ENCODE measurements around the gene CSNK1E. TPM values are rescaled to one million over a fixed set of nuclear protein-coding genes. Genes with fewer than 3 reads are reported as not detected.
A peak's percentile ranks its signal among the peaks of the same experiment; 100 is the strongest.
"Not testable (repeated sequence)": the region's sequence is repeated elsewhere in the genome, so short reads cannot be mapped to it uniquely, and the experiment has no call there.

Gene CSNK1E
- total RNA-seq, 1 donor from 2014 or later, result 106 TPM

- H3K4me1 Mint-ChIP-seq, result peaks cover 22% of the 10 kb centered on the region
- H3K27me3 ChIP-seq, result no peaks in the 10 kb centered on the region
- H3K79me2 ChIP-seq (ENCODE audit: low read depth), result no peaks in the 10 kb centered on the region
- no peak for TF ChIP-seq EZH2phosphoT487 (IDR thresholded peaks at IDR 0.05)
- TF ChIP-seq EZH2 (IDR thresholded peaks at IDR 0.05), result no peak
- no peak for TF ChIP-seq CTCF (IDR thresholded peaks at IDR 0.05)
- no peak overlapping the region for H3K27ac ChIP-seq
- no peak overlapping the region for H3K4me3 Mint-ChIP-seq
- H3K27me3 Mint-ChIP-seq (ENCODE audit: insufficient read depth, low read depth), result peaks cover 6% of the 10 kb centered on the region
- no peak overlapping the region for H3K4me2 ChIP-seq
- no peak overlapping the region for H3K4me3 ChIP-seq
- no peak for DNase-seq (ENCODE audit: low spot score)
- H3K36me3 ChIP-seq, result no peaks in the 10 kb centered on the region
- H3K9ac ChIP-seq, result no peak overlapping the region
- H3F3A ChIP-seq (ENCODE audit: low read depth), result peaks cover 13% of the 10 kb centered on the region
- H3K27ac Mint-ChIP-seq, result no peak overlapping the region
- no peaks in the 10 kb centered on the region for H3K9me3 Mint-ChIP-seq
- peaks cover 2% of the 10 kb centered on the region for H3K36me3 Mint-ChIP-seq
- H3K4me1 ChIP-seq, result peaks cover 5% of the 10 kb centered on the region
- H4K20me1 ChIP-seq (ENCODE audit: low read depth), result peaks cover 9% of the 10 kb centered on the region
- H3K9me3 ChIP-seq (ENCODE audit: low read depth), result no peaks in the 10 kb centered on the region
- no peak overlapping the region for H2AFZ ChIP-seq (replicated peaks)
Measured at GRCh38 chr22:38345782-38346181, 28.5 kb upstream of the CSNK1E start.

- H3K9me3 Mint-ChIP-seq; H3K4me1 Mint-ChIP-seq; H3K27ac Mint-ChIP-seq; H3K9ac ChIP-seq; H3K36me3 ChIP-seq; H3K4me3 ChIP-seq; H3K4me2 ChIP-seq; H3K4me3 Mint-ChIP-seq; H3K27me3 Mint-ChIP-seq (ENCODE audit: insufficient read depth, low read depth); H2AFZ ChIP-seq (replicated peaks); H3K9me3 ChIP-seq (ENCODE audit: low read depth); H3K4me1 ChIP-seq; H3K36me3 Mint-ChIP-seq; DNase-seq (ENCODE audit: low spot score); H3K79me2 ChIP-seq (ENCODE audit: low read depth); H4K20me1 ChIP-seq (ENCODE audit: low read depth); H3K27ac ChIP-seq: not testable (repeated sequence)
- Histone ChIP-seq H3F3A (ENCODE audit: low read depth) (peaks cover 19% of the 10 kb centered on the region), H3K27me3 (peaks cover 29% of the 10 kb centered on the region)
Measured at GRCh38 chr22:38339893-38340292, 22.7 kb upstream of the CSNK1E start.

GRCh38 chr22:38338772-38339379, 21.6 kb upstream of the CSNK1E start:
- Mint-ChIP-seq H3K9me3 (no peaks in the 10 kb centered on the region), H3K4me1 (peaks cover 8% of the 10 kb centered on the region), H3K4me3 (no peak overlapping the region), H3K27me3 (ENCODE audit: insufficient read depth, low read depth) (peaks cover 3% of the 10 kb centered on the region), H3K36me3 (no peaks in the 10 kb centered on the region), H3K27ac (no peak overlapping the region)
- TF ChIP-seq EZH2phosphoT487 (IDR thresholded peaks at IDR 0.05) (no peak), EZH2 (IDR thresholded peaks at IDR 0.05) (no peak), CTCF (IDR thresholded peaks at IDR 0.05) (no peak)
- Histone ChIP-seq H3K9me3 (ENCODE audit: low read depth) (no peaks in the 10 kb centered on the region), H3K36me3 (no peaks in the 10 kb centered on the region), H3K4me2 (no peak overlapping the region), H3K79me2 (ENCODE audit: low read depth) (no peaks in the 10 kb centered on the region), H3K4me1 (no peaks in the 10 kb centered on the region), H3K9ac (no peak overlapping the region), H3K4me3 (no peak overlapping the region), H2AFZ (replicated peaks) (no peak overlapping the region), H3F3A (ENCODE audit: low read depth) (peaks cover 20% of the 10 kb centered on the region), H3K27me3 (peaks cover 32% of the 10 kb centered on the region), H3K27ac (no peak overlapping the region), H4K20me1 (ENCODE audit: low read depth) (peaks cover 6% of the 10 kb centered on the region)
- no peak for DNase-seq (ENCODE audit: low spot score)

GRCh38 chr22:38336699-38337098, 19.5 kb upstream of the CSNK1E start:
- peak overlapping the region; percentile 66 for H3K4me3 ChIP-seq
- Mint-ChIP-seq H3K4me1 (peaks cover 8% of the 10 kb centered on the region), H3K36me3 (no peaks in the 10 kb centered on the region), H3K9me3 (no peaks in the 10 kb centered on the region), H3K27me3 (ENCODE audit: insufficient read depth, low read depth) (peaks cover 3% of the 10 kb centered on the region), H3K27ac (no peak overlapping the region), H3K4me3 (peak overlapping the region; percentile 78)
- peaks cover 20% of the 10 kb centered on the region for H3F3A ChIP-seq (ENCODE audit: low read depth)
- H3K9ac ChIP-seq, result no peak overlapping the region
- H3K27ac ChIP-seq, result no peak overlapping the region
- peaks cover 32% of the 10 kb centered on the region for H3K27me3 ChIP-seq
- no peak for TF ChIP-seq EZH2 (IDR thresholded peaks at IDR 0.05)
- no peak for TF ChIP-seq EZH2phosphoT487 (IDR thresholded peaks at IDR 0.05)
- no peak for TF ChIP-seq CTCF (IDR thresholded peaks at IDR 0.05)
- H4K20me1 ChIP-seq (ENCODE audit: low read depth), result peaks cover 6% of the 10 kb centered on the region
- H3K36me3 ChIP-seq, result no peaks in the 10 kb centered on the region
- no peaks in the 10 kb centered on the region for H3K79me2 ChIP-seq (ENCODE audit: low read depth)
- no peak overlapping the region for H2AFZ ChIP-seq (replicated peaks)
- no peak for DNase-seq (ENCODE audit: low spot score)
- H3K4me2 ChIP-seq, result peak overlapping the region; percentile 95
- H3K9me3 ChIP-seq (ENCODE audit: low read depth), result no peaks in the 10 kb centered on the region
- H3K4me1 ChIP-seq, result no peaks in the 10 kb centered on the region

Data from neural progenitor cell (in vitro differentiated cells).